Caco-2 (cell line): Measurements from ENCODE around the gene FBXO10. TPM values are rescaled to one million over a fixed set of nuclear protein-coding genes. Genes with fewer than 3 reads are reported as not detected.

Experiments used
- BruUV-seq: library from RNA; stranded (reverse); fragments of 400-500 nt; replicated peaks from 2 replicates; lab custom pipeline; 2021; lab: Mats Ljungman, UMichigan
- CTCF ChIA-PET: fragments of 300-600 bp; sonication (Branson Sonifier 250); formaldehyde crosslinking; loops from one replicate; lab custom pipeline; 2022; ENCODE audit warnings: antibody characterized with exemption; lab: Charles Lee
- POLR2A ChIA-PET: fragments of 300-600 bp; sonication (Branson Sonifier 250); formaldehyde crosslinking; loops from one replicate; lab custom pipeline; 2022; ENCODE audit warnings: antibody characterized with exemption; lab: Charles Lee
- DNase-seq, 2 experiments: peaks; one replicate each; pipeline versions ENCODE4 v3.0.0 to v3.0.0-alpha.2; 2020 to 2022
- H3K27me3 ChIP-seq: replicated peaks from 2 replicates; pipeline ENCODE4 v1.6.0; 2011; ENCODE audit warnings: low read length; ENCODE audit not compliant: control insufficient read depth, insufficient read depth
- H3K36me3 ChIP-seq: 2 replicates; pipeline ENCODE4 v1.5.1; 2011; ENCODE audit warnings: low read length; ENCODE audit not compliant: control insufficient read depth, insufficient read depth
- H3K4me1 ChIP-seq: fragments of 250-450 bp; sonication (Bioruptor Pico); 2 replicates; pipeline ENCODE4 v1.5.1; 2020; ENCODE audit warnings: mild to moderate bottlenecking
- H3K4me3 ChIP-seq: 2 replicates; pipeline ENCODE4 v1.5.1; 2011; ENCODE audit warnings: low read depth, mild to moderate bottlenecking, control low read depth, low read length
- H3K9me3 ChIP-seq: fragments of 250-450 bp; sonication (Bioruptor Pico); 2 replicates; pipeline ENCODE4 v1.5.1; 2020; ENCODE audit warnings: mild to moderate bottlenecking, moderate library complexity
- H3K27ac Mint-ChIP-seq: one replicate; pipeline ENCODE4 v1.8.0; 2022; ENCODE audit warnings: mixed read lengths; ENCODE audit not compliant: unreplicated experiment
- H3K27me3 Mint-ChIP-seq: one replicate; pipeline ENCODE4 v1.8.0; 2022; ENCODE audit warnings: mixed read lengths; ENCODE audit not compliant: insufficient read depth, unreplicated experiment
- H3K36me3 Mint-ChIP-seq: one replicate; pipeline ENCODE4 v1.8.0; 2022; ENCODE audit warnings: mild to moderate bottlenecking, mixed read lengths; ENCODE audit not compliant: insufficient read depth, unreplicated experiment
- H3K4me1 Mint-ChIP-seq: one replicate; pipeline ENCODE4 v1.8.0; 2022; ENCODE audit warnings: low read depth, mixed read lengths; ENCODE audit not compliant: unreplicated experiment
- H3K4me3 Mint-ChIP-seq: one replicate; pipeline ENCODE4 v1.8.0; 2022; ENCODE audit warnings: mild to moderate bottlenecking, moderate library complexity, mixed read lengths; ENCODE audit not compliant: unreplicated experiment
- H3K9me3 Mint-ChIP-seq: one replicate; pipeline ENCODE4 v1.8.0; 2022; ENCODE audit warnings: mixed read lengths; ENCODE audit not compliant: unreplicated experiment
- intact Hi-C: fragments of 100-400 bp; cut with micrococcal nuclease; formaldehyde crosslinking; loops from one replicate; pipeline ENCODE4 v1.10.0; 2022; ENCODE audit not compliant: unreplicated experiment
- total RNA-seq: library from RNA; stranded (reverse); gene quantifications from 2 replicates; pipeline ENCODE4 v1.2.3, GENCODE V29; 2022
- TF ChIP-seq, protein P1 (sequence below), 2 experiments: fragments of 200-600 bp in 1 of 2; IDR thresholded peaks; 1 replicate in 1 of 2; 2 replicates in 1 of 2; pipeline versions ENCODE4 v1.5.1 to v1.8.0; 2011 to 2022; ENCODE audit warnings: antibody characterized with exemption in 1 of 2, control low read depth in 1 of 2, inconsistent platforms in 1 of 2, low read depth in 1 of 2, low read length in 1 of 2, mild to moderate bottlenecking in 1 of 2, moderate library complexity in 1 of 2; ENCODE audit not compliant: insufficient read depth in 1 of 2, severe bottlenecking in 1 of 2, unreplicated experiment in 1 of 2

Gene FBXO10
- total RNA-seq, 1 experiment from 2014 or later: 6.9 TPM

GRCh38 chr9:37571282-37571681, 4.9 kb downstream of the FBXO10 start:
- ChIA-PET POLR2A (no interaction called here), CTCF (no interaction called here)
- TF ChIP-seq, protein P1, sequence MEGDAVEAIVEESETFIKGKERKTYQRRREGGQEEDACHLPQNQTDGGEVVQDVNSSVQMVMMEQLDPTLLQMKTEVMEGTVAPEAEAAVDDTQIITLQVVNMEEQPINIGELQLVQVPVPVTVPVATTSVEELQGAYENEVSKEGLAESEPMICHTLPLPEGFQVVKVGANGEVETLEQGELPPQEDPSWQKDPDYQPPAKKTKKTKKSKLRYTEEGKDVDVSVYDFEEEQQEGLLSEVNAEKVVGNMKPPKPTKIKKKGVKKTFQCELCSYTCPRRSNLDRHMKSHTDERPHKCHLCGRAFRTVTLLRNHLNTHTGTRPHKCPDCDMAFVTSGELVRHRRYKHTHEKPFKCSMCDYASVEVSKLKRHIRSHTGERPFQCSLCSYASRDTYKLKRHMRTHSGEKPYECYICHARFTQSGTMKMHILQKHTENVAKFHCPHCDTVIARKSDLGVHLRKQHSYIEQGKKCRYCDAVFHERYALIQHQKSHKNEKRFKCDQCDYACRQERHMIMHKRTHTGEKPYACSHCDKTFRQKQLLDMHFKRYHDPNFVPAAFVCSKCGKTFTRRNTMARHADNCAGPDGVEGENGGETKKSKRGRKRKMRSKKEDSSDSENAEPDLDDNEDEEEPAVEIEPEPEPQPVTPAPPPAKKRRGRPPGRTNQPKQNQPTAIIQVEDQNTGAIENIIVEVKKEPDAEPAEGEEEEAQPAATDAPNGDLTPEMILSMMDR (IDR thresholded peaks at IDR 0.05; ENCODE audit: insufficient read depth in 1 of 2, low read depth in 1 of 2, low read length in 1 of 2, severe bottlenecking in 1 of 2, unreplicated experiment in 1 of 2): no peak

DNA sequence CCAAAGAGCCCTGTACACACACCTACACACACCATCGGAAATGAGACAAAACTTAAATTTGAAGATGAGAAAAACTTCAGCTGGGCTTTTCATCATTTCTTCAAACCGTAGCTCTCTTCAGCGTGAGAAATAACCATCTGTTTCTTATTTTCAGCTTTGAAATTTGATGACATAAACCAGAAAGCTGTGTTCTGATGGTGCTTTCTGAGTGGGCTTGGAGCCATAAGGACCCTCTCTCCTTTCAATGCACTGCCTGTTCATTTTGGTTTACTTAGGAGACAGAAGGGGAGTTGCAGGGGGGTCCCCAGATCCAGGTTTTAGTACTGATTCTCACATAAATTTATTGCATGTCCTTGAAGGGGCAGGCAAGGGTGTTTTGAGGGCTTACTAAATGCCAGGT, 9.5 kb downstream of the FBXO10 start:
- Histone ChIP-seq H3K27me3 (no peaks in the 10 kb centered on the region), H3K9me3 (peaks cover 13% of the 10 kb centered on the region), H3K4me3 (no peak overlapping the region), H3K36me3 (no peaks in the 10 kb centered on the region), H3K4me1 (no peaks in the 10 kb centered on the region)
- no peak for DNase-seq
- H3K27me3 Mint-ChIP-seq: no peaks in the 10 kb centered on the region
- TF ChIP-seq, protein P1 (IDR thresholded peaks at IDR 0.05; ENCODE audit: insufficient read depth in 1 of 2, low read depth in 1 of 2, low read length in 1 of 2, severe bottlenecking in 1 of 2, unreplicated experiment in 1 of 2): no peak
- no peak overlapping the region for H3K27ac Mint-ChIP-seq
- H3K9me3 Mint-ChIP-seq: peaks cover 9% of the 10 kb centered on the region
- no peaks in the 10 kb centered on the region for H3K4me1 Mint-ChIP-seq
- intact Hi-C loops: no loop called here
- peaks cover 17% of the 10 kb centered on the region for H3K36me3 Mint-ChIP-seq
- ChIA-PET POLR2A (no interaction called here), CTCF (no interaction called here)
- H3K4me3 Mint-ChIP-seq: no peak overlapping the region
- BruUV-seq: no TSS peak

More at GRCh38 chr9:37571282-37571681, 4.9 kb downstream of the FBXO10 start:
- H3K27me3 Mint-ChIP-seq: no peaks in the 10 kb centered on the region
- no peak for DNase-seq
- no peaks in the 10 kb centered on the region for H3K36me3 ChIP-seq
- BruUV-seq: no TSS peak
- no peak overlapping the region for H3K4me3 Mint-ChIP-seq
- H3K9me3 ChIP-seq: no peaks in the 10 kb centered on the region
- H3K4me1 Mint-ChIP-seq: no peaks in the 10 kb centered on the region
- H3K27ac Mint-ChIP-seq: no peak overlapping the region
- no peaks in the 10 kb centered on the region for H3K27me3 ChIP-seq
- no peaks in the 10 kb centered on the region for H3K9me3 Mint-ChIP-seq
- intact Hi-C loops: no loop called here
- H3K36me3 Mint-ChIP-seq: peaks cover 7% of the 10 kb centered on the region
- H3K4me3 ChIP-seq: no peak overlapping the region
- H3K4me1 ChIP-seq: no peaks in the 10 kb centered on the region

GRCh38 chr9:37565661-37566618, 10.2 kb downstream of the FBXO10 start:
- DNase-seq: no peak
- no peaks in the 10 kb centered on the region for H3K27me3 Mint-ChIP-seq
- H3K9me3 Mint-ChIP-seq: peaks cover 9% of the 10 kb centered on the region
- H3K36me3 Mint-ChIP-seq: peaks cover 17% of the 10 kb centered on the region
- TF ChIP-seq, protein P1 (IDR thresholded peaks at IDR 0.05; ENCODE audit: insufficient read depth in 1 of 2, low read depth in 1 of 2, low read length in 1 of 2, severe bottlenecking in 1 of 2, unreplicated experiment in 1 of 2): no peak
- Histone ChIP-seq H3K36me3 (no peaks in the 10 kb centered on the region), H3K9me3 (peaks cover 13% of the 10 kb centered on the region), H3K4me3 (no peak overlapping the region), H3K27me3 (no peaks in the 10 kb centered on the region), H3K4me1 (no peaks in the 10 kb centered on the region)
- no TSS peak for BruUV-seq
- H3K27ac Mint-ChIP-seq: no peak overlapping the region
- H3K4me1 Mint-ChIP-seq: no peaks in the 10 kb centered on the region
- H3K4me3 Mint-ChIP-seq: no peak overlapping the region
- ChIA-PET CTCF (no interaction called here), POLR2A (no interaction called here)
- intact Hi-C loops: no loop called here
